Measurements from ENCODE around the gene GPS2.

Gene GPS2

GRCh38 chr17:7315570-7316235 lies 543 bp upstream of the GPS2 start:
- no peak for DNase-seq

GRCh38 chr17:7313890-7314718 lies 1.1 kb downstream of the GPS2 start:
- DNase-seq, result no peak

- no peak for DNase-seq
Measured at GRCh38 chr17:7313088-7313889, 1.9 kb downstream of the GPS2 start.

- no peak for DNase-seq
Measured at GRCh38 chr17:7312432-7313087, 2.6 kb downstream of the GPS2 start.

GRCh38 chr17:7311110-7311705 lies 4.0 kb downstream of the GPS2 start:
- no peak for DNase-seq

GRCh38 chr17:7309628-7310027 lies 5.5 kb downstream of the GPS2 start:
- DNase-seq, result no peak

GRCh38 chr17:7308625-7309433 lies 6.3 kb downstream of the GPS2 start:
- peak; percentile 44 for DNase-seq

- DNase-seq, result no peak
Measured at GRCh38 chr17:7307686-7308624, 7.2 kb downstream of the GPS2 start.

- peak; percentile 92 for DNase-seq
Measured at GRCh38 chr17:7306911-7307685, 8.1 kb downstream of the GPS2 start, which contains the start of gene EIF5A. TSS of gene EIF5A (plus strand) at chr17:7307628. CDS start at chr17:7309636, 2,008 bp downstream.

- no peak for DNase-seq
Measured at GRCh38 chr17:7304179-7304578, 11.0 kb downstream of the GPS2 start.

GRCh38 chr17:7296189-7296861 lies 18.8 kb downstream of the GPS2 start:
- DNase-seq, result peak; percentile 41

- no peak for DNase-seq
Measured at GRCh38 chr17:7295230-7296180, 19.7 kb downstream of the GPS2 start.

- peak; percentile 3 for DNase-seq
Measured at GRCh38 chr17:7294614-7295153, 20.5 kb downstream of the GPS2 start, which contains the start of gene YBX2. TSS of gene YBX2 (minus strand) at chr17:7294639. CDS start at chr17:7294500, 139 bp downstream.

- no peak for DNase-seq
Measured at GRCh38 chr17:7293816-7294613, 21.1 kb downstream of the GPS2 start.

- DNase-seq, result no peak
Measured at GRCh38 chr17:7293159-7293558, 22.0 kb downstream of the GPS2 start.

GRCh38 chr17:7292729-7293128 lies 22.4 kb downstream of the GPS2 start:
- no peak for DNase-seq

Measured in NCI-H774 (cell line).